GM21717 (cell line): ENCODE results near the gene CDADC1.
"Not testable (repeated sequence)": the region's sequence is repeated elsewhere in the genome, so short reads cannot be mapped to it uniquely, and the experiment has no call there.

Experiments used
- ATAC-seq: cut with Tn5 transposase; IDR thresholded peaks from one replicate; pipeline ENCODE4 v1.9.1; 2021; ENCODE audit warnings: mild to moderate bottlenecking, moderate library complexity; ENCODE audit not compliant: unreplicated experiment

Gene CDADC1

DNA sequence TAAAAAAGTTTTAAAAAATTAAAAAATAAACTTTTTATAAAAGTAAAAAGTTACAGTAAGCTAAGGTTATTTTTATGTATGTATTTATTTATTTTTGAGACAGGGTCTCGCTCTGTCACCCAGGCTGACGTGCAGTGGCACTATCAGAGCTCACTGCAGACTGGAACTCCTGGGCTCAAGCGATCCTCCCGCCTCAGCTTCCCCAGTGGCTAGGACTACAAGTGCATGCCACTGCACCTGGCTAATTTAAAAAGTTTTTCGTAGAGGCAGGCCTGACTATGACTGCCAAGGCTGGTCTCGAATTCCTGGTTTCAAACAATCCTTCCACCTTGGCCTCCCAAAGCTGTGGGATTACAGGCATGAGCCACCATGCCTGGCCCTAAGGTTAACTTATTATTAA is 64.1 kb downstream of the CDADC1 start:
- no peak for ATAC-seq

DNA sequence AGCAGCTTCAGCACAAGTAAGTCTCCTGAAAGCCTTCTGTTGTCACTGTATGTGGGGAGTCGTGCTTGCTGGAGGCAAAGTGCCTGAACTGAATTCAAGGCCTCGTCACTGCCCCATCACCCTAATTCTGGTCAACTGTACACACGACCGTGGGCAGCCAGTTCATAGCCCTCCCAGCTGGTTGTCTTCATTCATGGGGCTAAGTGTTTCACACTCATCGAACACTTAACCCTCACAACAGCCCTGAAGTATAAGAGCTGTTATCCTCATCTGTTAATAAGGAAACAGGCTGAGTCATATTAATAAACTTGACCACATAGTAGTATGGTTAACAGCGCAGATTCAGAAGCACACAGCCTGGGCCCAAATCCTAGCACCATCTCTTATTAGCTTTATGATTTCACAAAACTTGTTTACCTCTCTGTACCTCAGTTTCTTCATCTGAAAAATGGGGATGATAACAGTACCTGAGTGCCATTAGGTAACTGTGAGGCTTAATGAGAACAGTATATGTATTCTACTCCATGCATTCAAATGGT is 66.7 kb downstream of the CDADC1 start:
- ATAC-seq: no peak

DNA sequence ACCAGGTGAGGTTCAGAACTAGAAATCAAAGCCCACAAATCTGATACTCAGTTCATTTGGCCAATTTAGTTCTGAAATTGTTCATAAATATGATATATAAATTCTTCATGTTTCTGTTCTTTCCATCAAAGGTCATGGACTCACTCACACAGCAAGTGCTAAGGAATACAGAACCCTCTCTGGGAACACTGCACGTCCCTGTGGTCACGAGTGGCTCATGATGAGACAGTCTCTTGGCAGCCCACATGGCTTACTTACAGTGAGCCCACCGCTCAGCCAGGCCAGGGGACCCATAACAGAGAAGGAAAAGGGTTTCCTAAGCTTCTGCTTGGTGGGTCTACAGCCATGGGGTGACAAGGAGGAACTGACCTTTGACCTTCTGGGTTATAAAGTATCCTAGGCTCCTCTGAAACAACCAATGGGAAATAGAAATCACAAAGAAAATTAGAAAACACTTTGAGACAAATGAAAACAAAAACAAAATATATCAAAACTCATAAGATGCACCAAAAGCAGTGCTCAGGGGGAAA is 67.4 kb downstream of the CDADC1 start:
- no peak for ATAC-seq

DNA sequence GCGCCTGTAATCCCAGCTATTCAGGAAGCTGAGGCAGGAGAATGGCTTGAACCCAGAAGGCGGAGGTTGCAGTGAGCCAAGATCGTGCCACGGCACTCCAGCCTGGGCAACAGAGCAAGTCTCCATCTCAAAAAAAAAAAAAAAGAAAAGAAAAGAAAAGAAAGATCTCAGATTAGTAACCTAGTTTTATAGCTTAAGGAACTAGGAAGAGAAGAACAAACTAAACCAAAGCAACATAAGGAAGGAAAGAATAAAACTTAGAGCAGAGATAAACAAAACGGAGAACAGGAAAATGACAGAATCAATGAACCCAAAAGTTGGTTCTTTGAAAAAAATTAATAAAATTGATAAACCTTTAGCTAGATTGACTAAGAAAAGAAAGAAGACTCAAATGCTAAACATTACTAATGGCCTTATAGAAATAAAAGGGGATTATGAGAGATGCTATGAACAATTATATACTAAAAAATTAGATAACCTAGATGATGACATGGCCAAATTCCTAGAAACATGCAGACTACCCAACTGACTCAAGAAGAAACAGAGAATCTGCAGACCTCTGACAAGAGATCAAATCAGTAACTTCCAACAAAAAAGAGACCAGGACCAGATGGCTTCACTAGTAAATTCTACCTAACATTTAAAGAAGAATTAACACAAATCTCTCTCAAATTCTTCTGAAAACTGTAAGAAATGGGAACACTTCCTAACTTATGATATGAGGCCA is 68.2 kb downstream of the CDADC1 start:
- no peak for ATAC-seq

DNA sequence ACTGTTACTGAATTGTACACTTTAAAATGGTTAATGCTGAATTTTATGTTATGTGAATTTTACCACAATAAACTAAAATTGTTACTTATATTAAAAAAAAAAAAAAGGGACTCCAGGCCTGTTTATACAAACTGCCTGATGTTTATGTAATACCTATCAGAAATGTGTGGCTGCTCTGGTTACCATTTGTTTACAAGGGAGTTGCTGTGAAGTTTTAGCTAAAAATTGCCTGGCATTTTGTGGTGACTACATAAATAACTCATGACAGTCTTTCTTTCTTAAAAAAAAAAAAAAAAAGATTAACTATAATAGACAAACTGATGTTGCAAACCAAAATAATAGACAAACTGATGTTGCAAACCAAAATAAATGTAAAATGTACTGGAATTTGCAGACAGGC is 71.8 kb downstream of the CDADC1 start:
- no peak for ATAC-seq

DNA sequence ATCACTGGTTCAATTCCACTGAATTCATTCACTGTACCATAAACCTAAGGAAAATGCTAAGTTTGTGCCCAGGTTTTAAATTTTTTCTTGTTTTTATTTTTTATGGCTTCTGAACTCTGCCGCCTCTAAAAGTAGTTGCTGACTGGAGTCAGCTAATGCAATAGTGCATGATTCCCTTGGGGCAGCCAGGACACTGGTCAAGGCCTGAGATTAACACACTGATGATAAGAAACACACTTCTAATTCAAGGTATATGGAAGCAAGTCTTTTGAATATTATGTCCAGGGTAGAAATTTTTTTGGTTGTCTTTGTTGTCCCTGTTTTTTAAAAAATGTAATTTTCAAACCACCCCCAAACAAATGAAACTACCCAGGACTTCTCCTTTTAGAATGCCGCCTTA is 72.2 kb downstream of the CDADC1 start:
- ATAC-seq: no peak

DNA sequence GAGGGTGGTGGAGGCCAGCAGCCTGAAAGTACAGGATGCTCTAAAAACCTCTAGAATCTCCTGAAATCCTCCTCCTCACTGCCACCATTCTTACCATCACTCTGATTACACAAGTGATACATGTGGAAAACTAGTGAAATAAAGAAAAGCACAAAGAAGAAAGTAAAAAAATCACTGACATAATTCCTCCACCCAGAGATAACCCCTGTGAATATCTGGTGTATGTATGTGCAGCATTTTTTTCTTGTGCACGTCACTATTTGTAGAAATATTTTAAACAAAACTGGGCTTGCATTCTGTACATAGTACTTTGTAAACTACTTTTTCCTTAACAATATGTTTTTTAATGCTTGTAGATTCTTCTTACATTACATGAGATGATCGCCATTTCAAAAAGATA is 73.2 kb downstream of the CDADC1 start:
- ATAC-seq: no peak

DNA sequence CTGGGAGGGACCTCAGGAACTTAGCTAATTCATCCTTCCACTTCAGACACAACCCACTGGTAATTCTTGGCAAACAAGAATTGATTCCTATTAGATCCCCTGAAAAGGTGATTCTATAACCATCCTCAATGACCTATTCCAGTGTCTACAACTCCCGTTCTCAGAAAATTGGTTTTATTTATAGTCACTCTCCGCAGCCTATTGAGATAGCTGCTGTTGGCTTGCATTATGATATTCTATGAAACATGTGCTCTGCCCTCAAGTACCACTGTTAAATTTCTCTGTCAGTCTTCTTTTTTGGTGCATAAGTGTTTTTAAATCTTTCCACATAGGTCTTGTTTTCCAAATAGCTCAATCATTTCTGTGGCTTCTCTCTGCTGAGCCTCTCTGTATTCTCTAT is 75.0 kb downstream of the CDADC1 start:
- ATAC-seq: no peak

DNA sequence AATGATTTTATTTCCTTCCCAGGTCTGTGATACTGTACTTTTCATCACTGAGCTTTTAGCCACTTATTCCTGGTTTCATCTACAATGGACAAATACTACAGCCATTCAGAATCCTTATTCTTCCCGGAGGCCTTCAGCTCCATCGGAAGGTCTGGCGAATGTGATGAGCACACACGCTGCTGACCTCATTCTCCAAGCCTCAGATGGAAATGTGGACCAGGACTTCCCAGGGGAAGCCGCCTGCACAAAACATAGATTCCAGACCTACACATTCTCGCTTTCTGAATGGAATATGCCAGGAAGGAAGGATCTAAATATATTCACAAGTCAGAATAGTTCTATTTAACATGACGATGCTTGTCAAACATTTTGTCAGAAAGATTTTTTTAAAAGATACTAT is 75.6 kb downstream of the CDADC1 start:
- no peak for ATAC-seq

DNA sequence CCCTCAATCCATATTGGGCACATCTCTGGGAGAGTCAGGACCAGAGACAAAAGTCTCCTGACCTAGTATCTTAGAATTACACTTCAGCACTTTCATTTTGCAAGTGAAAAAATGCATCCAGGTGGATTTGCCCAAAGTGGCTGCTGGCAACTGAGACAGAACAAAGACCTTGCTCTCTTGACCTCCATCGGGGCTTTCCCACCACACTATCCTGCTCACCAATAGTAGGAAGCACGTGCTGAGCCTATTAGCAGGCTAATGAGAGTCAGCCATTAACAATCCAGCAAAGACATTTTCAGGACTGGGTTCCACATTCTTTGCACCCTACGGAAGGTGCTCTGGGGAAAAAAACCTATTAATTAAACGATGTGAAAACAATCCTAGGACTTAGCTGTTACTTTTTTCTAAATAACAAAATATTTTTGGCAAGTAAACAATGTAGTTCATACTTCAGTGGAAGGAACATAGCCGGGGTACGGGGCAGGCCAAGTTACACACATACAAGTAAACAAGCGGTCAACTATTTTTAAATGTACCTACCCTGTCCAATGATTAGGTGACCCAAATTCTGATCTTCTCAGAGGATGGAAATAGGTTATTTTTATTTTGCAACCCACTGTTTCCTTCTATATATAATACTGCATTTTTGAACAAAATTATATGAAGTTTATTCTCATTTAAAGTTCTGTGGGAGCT is 78.6 kb downstream of the CDADC1 start:
- no peak for ATAC-seq

DNA sequence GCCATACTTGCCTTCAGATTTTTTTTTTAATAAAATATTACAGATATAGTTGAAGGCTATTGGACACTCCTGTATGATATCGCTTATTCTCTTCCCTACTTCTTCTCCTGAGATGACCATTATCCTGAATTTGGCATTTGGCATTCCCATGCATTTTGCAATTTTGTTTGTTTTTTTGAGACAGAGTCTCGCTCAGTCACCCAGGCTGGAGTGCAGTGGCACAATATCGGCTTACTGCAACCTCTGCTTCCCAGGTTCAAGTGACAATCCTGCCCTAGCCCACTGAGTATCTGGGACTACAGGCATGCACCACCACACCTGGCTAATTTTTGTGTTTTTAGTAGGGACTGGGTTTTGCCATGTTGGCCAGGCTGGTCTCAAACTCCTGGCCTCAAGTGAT is 79.4 kb downstream of the CDADC1 start:
- ATAC-seq: not testable (repeated sequence)

DNA sequence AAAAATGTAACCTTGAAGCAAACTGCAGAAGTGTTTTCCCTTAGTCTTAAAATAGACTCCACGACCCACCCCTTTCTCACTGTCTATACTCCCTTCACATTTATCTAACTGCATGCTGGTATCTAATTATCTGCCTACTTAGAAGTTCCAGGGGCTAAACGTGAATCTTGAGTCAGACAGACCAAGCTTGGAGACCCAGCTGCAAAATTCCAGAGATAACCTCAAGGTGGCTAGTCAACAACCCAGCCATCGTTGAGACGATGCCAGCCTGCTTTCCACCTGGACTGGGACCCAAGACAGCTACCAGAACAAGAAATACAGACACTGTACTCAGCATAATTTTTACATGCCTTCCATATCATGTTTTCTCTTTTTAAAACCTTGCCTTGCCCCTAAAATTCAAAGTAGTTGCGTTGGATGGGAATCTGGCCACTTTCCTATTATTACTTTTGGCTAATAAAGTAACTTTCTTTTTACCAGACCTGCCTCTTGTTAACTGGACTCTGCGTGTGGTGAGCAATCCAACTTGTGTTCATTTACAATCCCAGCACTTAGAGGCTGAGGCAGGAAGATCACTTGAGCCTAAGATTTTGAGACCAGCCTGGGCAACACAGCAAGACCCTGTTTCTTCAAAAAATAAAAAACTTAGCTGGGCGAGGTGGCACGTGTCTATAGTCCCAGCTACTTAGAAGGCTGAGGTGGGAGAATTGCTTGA is 82.3 kb downstream of the CDADC1 start:
- ATAC-seq: no peak

DNA sequence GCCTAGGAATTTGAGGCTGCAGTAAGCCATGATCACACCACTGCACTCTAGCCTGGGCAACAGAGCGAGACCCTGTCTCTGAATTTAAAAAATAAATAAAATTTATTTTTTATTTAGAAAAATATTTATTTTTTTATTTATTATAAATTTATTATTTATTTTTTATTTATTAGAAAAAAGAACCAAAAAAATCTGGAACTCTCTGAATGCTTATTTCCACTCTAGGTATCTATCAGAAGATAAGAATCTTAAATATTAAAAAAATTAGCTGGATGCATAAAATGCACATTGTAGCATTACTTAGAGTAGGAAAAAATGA is 82.8 kb downstream of the CDADC1 start:
- ATAC-seq: no peak

DNA sequence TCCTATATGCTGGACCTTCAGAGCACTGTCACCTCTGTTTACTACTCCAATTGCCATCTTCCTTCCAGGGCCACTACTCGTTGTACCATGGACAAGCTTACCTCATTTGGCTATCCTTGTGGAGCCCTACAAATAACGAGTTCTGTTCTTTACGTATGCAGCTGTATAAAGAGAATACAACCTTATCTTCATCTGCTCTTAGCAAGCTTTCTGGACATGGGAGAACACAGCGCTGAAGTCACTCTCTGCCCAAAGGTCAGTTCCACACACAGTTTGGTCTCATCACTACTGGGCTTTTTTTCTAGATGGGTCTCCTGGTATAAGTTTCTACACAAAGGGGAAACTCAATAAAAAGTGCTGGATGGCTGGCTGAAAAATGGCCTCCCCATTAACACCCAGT is 88.9 kb downstream of the CDADC1 start:
- ATAC-seq: no peak

DNA sequence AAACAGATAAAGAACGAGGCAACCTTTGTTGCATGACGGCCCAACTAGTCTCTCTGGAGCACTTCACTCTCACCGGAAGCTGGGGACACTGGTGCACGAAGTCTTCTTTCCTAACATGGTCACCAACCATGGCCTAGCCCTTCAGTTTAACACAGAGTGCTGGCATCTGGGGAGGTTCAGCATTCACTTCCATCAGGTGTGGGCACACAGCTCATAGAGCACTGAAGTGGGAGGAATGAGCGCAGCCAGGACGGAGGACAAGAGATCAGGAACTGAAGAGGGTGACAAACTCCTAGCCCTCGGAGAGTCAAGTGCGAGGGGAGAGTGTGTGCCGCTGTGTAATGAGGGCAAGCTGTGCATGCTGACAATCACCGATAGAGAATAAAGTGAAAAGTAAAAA is 92.4 kb downstream of the CDADC1 start:
- no peak for ATAC-seq

DNA sequence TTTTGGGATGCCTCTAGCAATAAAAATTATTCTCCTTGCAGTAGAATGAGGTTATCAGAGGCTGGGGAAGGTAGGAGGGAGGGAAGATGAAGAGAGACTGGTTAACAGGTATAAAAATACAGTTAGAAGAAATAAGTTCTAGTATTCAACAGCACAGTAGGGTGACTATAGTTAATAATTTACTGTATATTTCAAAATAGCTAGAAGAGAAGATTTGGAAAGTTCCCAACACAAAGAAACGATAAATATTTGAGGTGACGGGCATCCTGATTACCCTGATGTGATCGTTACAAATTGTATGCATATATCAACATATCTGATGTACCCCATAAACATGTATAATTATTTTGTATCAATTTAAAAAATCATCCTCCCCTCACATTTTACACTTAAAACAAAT is 93.8 kb downstream of the CDADC1 start:
- ATAC-seq: no peak

DNA sequence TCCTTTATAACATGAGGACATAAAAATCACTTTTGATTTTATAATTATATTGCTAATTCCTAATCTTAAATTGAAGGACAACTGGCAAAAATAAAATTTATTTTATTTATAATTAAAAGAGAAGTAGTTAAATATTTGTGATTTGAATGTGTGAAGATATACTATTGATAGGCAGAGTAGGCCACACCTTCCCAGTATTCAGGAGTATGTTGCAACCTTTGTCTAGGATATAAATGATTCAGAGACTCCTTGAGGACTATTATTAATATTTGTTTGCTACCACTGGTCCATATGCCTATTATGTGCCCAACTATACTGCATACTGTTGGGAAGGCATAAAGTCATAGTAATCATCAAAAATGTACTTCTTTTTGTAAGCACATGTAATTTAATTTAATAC is 94.2 kb downstream of the CDADC1 start:
- no peak for ATAC-seq

DNA sequence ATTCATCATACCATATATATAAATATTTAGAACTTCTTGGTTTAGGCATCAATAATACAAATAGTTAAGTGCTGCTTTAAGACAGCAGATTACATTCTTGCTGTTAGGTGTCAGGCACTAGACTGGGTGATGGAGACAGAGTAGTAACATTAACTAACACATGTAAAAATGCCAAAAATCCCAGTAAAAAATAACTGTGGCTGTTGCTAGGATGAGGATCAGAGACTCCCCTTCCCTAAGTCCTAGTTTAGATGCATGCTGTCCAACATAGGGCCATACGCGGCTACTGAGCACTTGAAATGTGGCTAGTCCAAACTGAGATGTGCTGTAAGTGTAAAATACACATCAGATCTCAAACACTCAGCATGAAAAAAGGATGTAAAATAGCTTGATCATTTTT is 94.7 kb downstream of the CDADC1 start:
- ATAC-seq: no peak
